Tibial nerve (tissue), 4 donors: ENCODE measurements around the gene RNASEH2B. TPM values are rescaled to one million over a fixed set of nuclear protein-coding genes. Genes with fewer than 3 reads are reported as not detected.

ENCODE experiments used
- DNase-seq, 2 donors: peaks; one replicate each; pipeline ENCODE4 v3.0.0-alpha.2; 2019; ENCODE audit warnings: low spot score in 2 of 2
- H3K27ac ChIP-seq, 4 donors: fragments of 200-600 bp; sonication (generic) in 3 of 4; one replicate each; pipeline ENCODE4 v1.5.1; 2017 to 2019; ENCODE audit warnings: mild to moderate bottlenecking in 1 of 4
- H3K27me3 ChIP-seq, 2 donors: fragments of 200-600 bp; sonication (generic) in 1 of 2; one replicate each; pipeline versions ENCODE4 v1.5.1 to v1.6.0; 2017 to 2019
- H3K36me3 ChIP-seq, 3 donors: fragments of 200-600 bp; sonication (generic); one replicate each; pipeline ENCODE4 v1.5.1; 2018 to 2019
- H3K4me1 ChIP-seq, 4 donors: fragments of 200-600 bp; sonication (generic) in 3 of 4; one replicate each; pipeline ENCODE4 v1.5.1; 2017 to 2019
- H3K4me3 ChIP-seq, 4 donors: fragments of 200-600 bp; sonication (generic) in 3 of 4; one replicate each; pipeline ENCODE4 v1.5.1; 2017 to 2019; ENCODE audit warnings: mild to moderate bottlenecking in 1 of 4, moderate library complexity in 1 of 4
- H3K9me3 ChIP-seq, 4 donors: fragments of 200-600 bp; sonication (generic) in 3 of 4; one replicate each; pipeline ENCODE4 v1.5.1; 2017 to 2019
- CTCF ChIP-seq, 5 experiments: fragments of 200-600 bp in 3 of 5; fragments of 450-650 bp in 2 of 5; sonication (generic) in 3 of 5; IDR thresholded peaks; one replicate each; pipeline ENCODE4 v1.5.1; 2016 to 2019; ENCODE audit warnings: antibody characterized with exemption in 5 of 5, mild to moderate bottlenecking in 3 of 5, moderate library complexity in 2 of 5
- EP300 ChIP-seq, 2 donors: sonication (generic); formaldehyde crosslinking; IDR thresholded peaks; one replicate each; pipeline ENCODE4 v1.6.1; 2017; ENCODE audit warnings: antibody characterized with exemption in 2 of 2, mild to moderate bottlenecking in 1 of 2
- POLR2A ChIP-seq, 2 donors: fragments of 450-650 bp; IDR thresholded peaks; one replicate each; pipeline ENCODE4 v1.6.1; 2017; ENCODE audit warnings: antibody characterized with exemption in 2 of 2, mild to moderate bottlenecking in 2 of 2, moderate library complexity in 2 of 2
- WGBS, 2 donors: methylation state at CpG; one replicate each; pipeline ENCODE4 v1.1.5; 2018; 5-methylcytosine and 5-hydroxymethylcytosine counted together
- total RNA-seq, 4 donors: library from RNA; depleted of rRNA; stranded (reverse); fragments of >200 nt; gene quantifications; one replicate each; pipeline ENCODE4 v1.1.0, GENCODE V29; 2016

Gene RNASEH2B
- total RNA-seq, 4 donors from 2014 or later, result 52.5 to 104 (median 76.5) TPM

- H3K4me1 ChIP-seq, result peaks cover 0 to 24% (median 5%) of the 10 kb centered on the region in 4 donors
- no peak overlapping the region for H3K4me3 ChIP-seq
- peaks cover 0 to 46% (median 7%) of the 10 kb centered on the region in 4 donors for H3K9me3 ChIP-seq
- no peak for DNase-seq
- no peak overlapping the region for H3K27ac ChIP-seq
- no peaks in the 10 kb centered on the region for H3K27me3 ChIP-seq
- peaks cover 0 to 11% (median 0%) of the 10 kb centered on the region in 3 donors for H3K36me3 ChIP-seq
- WGBS, 2 donors, result 79 to 91% methylated on average over 1 of the region's 1 CpG
- TF ChIP-seq CTCF (IDR thresholded peaks at IDR 0.05) (no peak), EP300 (IDR thresholded peaks at IDR 0.05) (no peak), POLR2A (IDR thresholded peaks at IDR 0.05) (no peak)
Measured at GRCh38 chr13:50921706-50922105, 12.1 kb downstream of the RNASEH2B start.

- TF ChIP-seq CTCF (IDR thresholded peaks at IDR 0.05), result no peak
- TF ChIP-seq EP300 (IDR thresholded peaks at IDR 0.05), result no peak
- no peak for TF ChIP-seq POLR2A (IDR thresholded peaks at IDR 0.05)
- no peak overlapping the region for H3K27ac ChIP-seq
- peaks cover 0 to 21% (median 0%) of the 10 kb centered on the region in 4 donors for H3K4me1 ChIP-seq
- H3K4me3 ChIP-seq, result no peak overlapping the region
- H3K36me3 ChIP-seq, result peaks cover 0 to 11% (median 0%) of the 10 kb centered on the region in 3 donors
- H3K27me3 ChIP-seq, result no peaks in the 10 kb centered on the region
- 97 to 100% methylated on average over 1 of the region's 1 CpG for WGBS, 2 donors
- H3K9me3 ChIP-seq, result peaks cover 0 to 46% (median 7%) of the 10 kb centered on the region in 4 donors
- no peak for DNase-seq
Measured at GRCh38 chr13:50923272-50923671, 13.7 kb downstream of the RNASEH2B start.

- Histone ChIP-seq H3K27me3 (no peaks in the 10 kb centered on the region), H3K27ac (no peak overlapping the region), H3K4me1 (peaks cover 0 to 16% (median 0%) of the 10 kb centered on the region in 4 donors), H3K36me3 (peaks cover 0 to 11% (median 0%) of the 10 kb centered on the region in 3 donors), H3K4me3 (no peak overlapping the region), H3K9me3 (peaks cover 0 to 46% (median 7%) of the 10 kb centered on the region in 4 donors)
- no peak for DNase-seq
- TF ChIP-seq CTCF (IDR thresholded peaks at IDR 0.05) (no peak), EP300 (IDR thresholded peaks at IDR 0.05) (no peak), POLR2A (IDR thresholded peaks at IDR 0.05) (no peak)
Measured at GRCh38 chr13:50924025-50924424, 14.4 kb downstream of the RNASEH2B start.

GRCh38 chr13:50927701-50928100 lies 18.1 kb downstream of the RNASEH2B start:
- peaks cover 0 to 34% (median 6%) of the 10 kb centered on the region in 4 donors for H3K9me3 ChIP-seq
- peaks cover 0 to 22% (median 0%) of the 10 kb centered on the region in 3 donors for H3K36me3 ChIP-seq
- no peak overlapping the region for H3K27ac ChIP-seq
- WGBS, 2 donors, result 60 to 64% methylated on average over 2 of the region's 2 CpGs
- peaks cover 0 to 11% (median 0%) of the 10 kb centered on the region in 4 donors for H3K4me1 ChIP-seq
- DNase-seq, result no peak
- no peaks in the 10 kb centered on the region for H3K27me3 ChIP-seq
- no peak overlapping the region for H3K4me3 ChIP-seq
- TF ChIP-seq CTCF (IDR thresholded peaks at IDR 0.05) (no peak), EP300 (IDR thresholded peaks at IDR 0.05) (no peak), POLR2A (IDR thresholded peaks at IDR 0.05) (no peak)

GRCh38 chr13:50928102-50928501 lies 18.5 kb downstream of the RNASEH2B start:
- 33 to 47% methylated on average over 2 of the region's 2 CpGs for WGBS, 2 donors
- Histone ChIP-seq H3K36me3 (peaks cover 0 to 26% (median 0%) of the 10 kb centered on the region in 3 donors), H3K4me1 (peaks cover 0 to 11% (median 0%) of the 10 kb centered on the region in 4 donors), H3K9me3 (peaks cover 0 to 30% (median 4%) of the 10 kb centered on the region in 4 donors), H3K27me3 (no peaks in the 10 kb centered on the region), H3K4me3 (no peak overlapping the region), H3K27ac (no peak overlapping the region)
- DNase-seq, result no peak
- TF ChIP-seq CTCF (IDR thresholded peaks at IDR 0.05) (no peak), POLR2A (IDR thresholded peaks at IDR 0.05) (no peak), EP300 (IDR thresholded peaks at IDR 0.05) (no peak)
